Measurements from ENCODE around the gene TTBK2.

DNA sequence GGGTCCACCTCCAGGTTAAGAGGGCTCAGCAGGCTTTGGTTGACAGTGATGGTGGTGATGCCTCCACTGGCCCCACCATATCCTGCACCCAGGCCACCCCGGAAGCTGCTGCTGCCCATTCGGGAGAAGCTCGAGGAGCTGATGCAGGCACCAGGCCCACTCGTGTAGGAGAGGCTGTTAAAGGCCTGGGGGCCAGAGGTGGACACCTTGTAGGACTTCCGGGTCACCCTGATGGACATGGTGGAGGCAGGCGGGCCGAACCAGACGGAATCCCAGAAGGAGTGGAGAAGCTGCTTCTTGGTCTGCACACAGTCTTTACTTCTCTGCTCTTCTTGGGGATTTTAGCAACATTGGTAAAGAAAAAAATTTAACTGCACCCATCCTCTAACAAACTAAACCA, 118.4 kb downstream of the TTBK2 start:
- TF ChIP-seq RAD21 (IDR thresholded peaks at IDR 0.05) (no peak), GABPA (IDR thresholded peaks at IDR 0.05 in 1 of 2, conservative IDR thresholded peaks at IDR 0.05 in 1 of 2) (no peak), ATF3 (IDR thresholded peaks at IDR 0.05) (no peak), JUND (IDR thresholded peaks at IDR 0.05) (no peak), EGR1 (IDR thresholded peaks at IDR 0.05; ENCODE audit: low read depth in 2 of 2) (no peak), SP1 (IDR thresholded peaks at IDR 0.05) (no peak)
- TF ChIP-seq, protein P1, sequence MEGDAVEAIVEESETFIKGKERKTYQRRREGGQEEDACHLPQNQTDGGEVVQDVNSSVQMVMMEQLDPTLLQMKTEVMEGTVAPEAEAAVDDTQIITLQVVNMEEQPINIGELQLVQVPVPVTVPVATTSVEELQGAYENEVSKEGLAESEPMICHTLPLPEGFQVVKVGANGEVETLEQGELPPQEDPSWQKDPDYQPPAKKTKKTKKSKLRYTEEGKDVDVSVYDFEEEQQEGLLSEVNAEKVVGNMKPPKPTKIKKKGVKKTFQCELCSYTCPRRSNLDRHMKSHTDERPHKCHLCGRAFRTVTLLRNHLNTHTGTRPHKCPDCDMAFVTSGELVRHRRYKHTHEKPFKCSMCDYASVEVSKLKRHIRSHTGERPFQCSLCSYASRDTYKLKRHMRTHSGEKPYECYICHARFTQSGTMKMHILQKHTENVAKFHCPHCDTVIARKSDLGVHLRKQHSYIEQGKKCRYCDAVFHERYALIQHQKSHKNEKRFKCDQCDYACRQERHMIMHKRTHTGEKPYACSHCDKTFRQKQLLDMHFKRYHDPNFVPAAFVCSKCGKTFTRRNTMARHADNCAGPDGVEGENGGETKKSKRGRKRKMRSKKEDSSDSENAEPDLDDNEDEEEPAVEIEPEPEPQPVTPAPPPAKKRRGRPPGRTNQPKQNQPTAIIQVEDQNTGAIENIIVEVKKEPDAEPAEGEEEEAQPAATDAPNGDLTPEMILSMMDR (IDR thresholded peaks at IDR 0.05; ENCODE audit: low read depth, low read length, missing input control): no peak

Data from liver (tissue), 3 donors.